Measurements from ENCODE around the gene CRTAC1.

CRTAC1 gene

DNA sequence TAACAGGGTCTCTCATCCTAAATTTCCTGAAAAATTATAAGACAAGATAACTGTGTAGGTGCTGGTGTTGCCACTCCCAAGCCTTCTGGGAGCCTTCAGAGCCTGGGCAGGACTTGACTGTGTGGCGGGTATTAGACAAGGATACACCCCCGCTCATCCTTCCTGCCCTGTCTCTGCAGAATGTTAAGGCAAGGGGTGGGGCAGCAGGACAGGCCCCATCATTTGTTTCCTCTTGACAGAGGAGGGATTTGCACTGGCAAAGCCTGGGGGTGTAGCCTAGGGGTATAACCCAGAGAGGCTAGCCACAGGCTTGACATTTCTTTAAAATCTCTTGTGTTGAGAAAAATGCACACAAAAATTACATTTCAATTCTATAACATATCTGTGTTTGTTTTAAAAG, 117.2 kb downstream of the CRTAC1 start:
- in situ Hi-C loops (cut with MboI; ENCODE audit: low pct_unique_long_range_greater_than_20kb, low sequenced_read_pairs, unreplicated experiment): loop anchor here (10.0 to 25.0 kb wide), 2 partner anchors 132 to 399 kb away; no protein-coding TSS in a partner anchor
- DNase-seq (ENCODE audit: low spot score): no peak
- TF ChIP-seq, protein P1, sequence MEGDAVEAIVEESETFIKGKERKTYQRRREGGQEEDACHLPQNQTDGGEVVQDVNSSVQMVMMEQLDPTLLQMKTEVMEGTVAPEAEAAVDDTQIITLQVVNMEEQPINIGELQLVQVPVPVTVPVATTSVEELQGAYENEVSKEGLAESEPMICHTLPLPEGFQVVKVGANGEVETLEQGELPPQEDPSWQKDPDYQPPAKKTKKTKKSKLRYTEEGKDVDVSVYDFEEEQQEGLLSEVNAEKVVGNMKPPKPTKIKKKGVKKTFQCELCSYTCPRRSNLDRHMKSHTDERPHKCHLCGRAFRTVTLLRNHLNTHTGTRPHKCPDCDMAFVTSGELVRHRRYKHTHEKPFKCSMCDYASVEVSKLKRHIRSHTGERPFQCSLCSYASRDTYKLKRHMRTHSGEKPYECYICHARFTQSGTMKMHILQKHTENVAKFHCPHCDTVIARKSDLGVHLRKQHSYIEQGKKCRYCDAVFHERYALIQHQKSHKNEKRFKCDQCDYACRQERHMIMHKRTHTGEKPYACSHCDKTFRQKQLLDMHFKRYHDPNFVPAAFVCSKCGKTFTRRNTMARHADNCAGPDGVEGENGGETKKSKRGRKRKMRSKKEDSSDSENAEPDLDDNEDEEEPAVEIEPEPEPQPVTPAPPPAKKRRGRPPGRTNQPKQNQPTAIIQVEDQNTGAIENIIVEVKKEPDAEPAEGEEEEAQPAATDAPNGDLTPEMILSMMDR (IDR thresholded peaks at IDR 0.05; ENCODE audit: extremely low read depth, insufficient read depth, missing control alignments): no peak

DNA sequence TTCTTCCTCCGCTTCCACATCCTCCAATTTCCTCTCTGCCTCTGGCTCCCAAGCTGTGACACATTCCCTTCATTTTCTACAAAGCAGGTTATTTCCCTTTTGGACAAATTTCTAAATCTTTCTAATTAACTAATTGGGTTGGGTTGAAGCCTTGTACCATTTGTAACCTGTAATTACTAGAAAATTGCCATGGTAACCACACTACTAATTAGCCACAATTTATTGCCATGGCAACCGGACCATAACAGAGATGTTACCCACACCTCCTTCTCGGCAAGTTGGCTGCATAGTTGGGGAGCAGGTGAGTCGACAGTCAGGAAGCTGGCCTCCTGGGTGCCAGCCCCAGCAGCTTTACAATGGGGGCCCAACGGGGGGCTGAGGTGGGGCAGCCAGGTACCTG, 119.2 kb downstream of the CRTAC1 start:
- in situ Hi-C loops (cut with MboI; ENCODE audit: low pct_unique_long_range_greater_than_20kb, low sequenced_read_pairs, unreplicated experiment): loop anchor here (10.0 to 25.0 kb wide), 2 partner anchors 134 to 401 kb away; no protein-coding TSS in a partner anchor

DNA sequence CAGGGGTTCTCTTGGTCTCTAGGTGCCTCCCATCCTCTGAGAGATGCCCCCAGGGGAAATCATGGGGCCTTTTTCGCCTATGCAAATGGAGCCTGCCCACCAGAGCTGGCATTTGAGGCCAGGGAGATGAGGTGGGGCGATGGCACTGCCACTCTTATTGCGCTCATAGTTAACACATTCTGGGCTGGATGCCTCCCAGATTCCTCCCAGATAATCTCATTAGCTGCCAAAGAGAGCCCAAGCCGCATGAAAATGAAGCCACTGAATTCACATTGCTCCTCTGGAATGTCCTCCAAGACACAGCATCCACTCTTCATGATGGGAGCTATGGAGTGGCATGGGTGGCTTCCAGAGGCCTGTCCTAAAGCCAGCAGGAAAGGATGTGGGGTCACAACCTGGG, 119.8 kb downstream of the CRTAC1 start:
- TF ChIP-seq, protein P1 (IDR thresholded peaks at IDR 0.05; ENCODE audit: extremely low read depth, insufficient read depth, missing control alignments): no peak
- no peak for DNase-seq (ENCODE audit: low spot score)
- in situ Hi-C loops (cut with MboI; ENCODE audit: low pct_unique_long_range_greater_than_20kb, low sequenced_read_pairs, unreplicated experiment): loop anchor here (10.0 to 25.0 kb wide), 2 partner anchors 134 to 402 kb away; no protein-coding TSS in a partner anchor

More for the DNA sequence above, 119.2 kb downstream of the CRTAC1 start:
- TF ChIP-seq, protein P1 (IDR thresholded peaks at IDR 0.05; ENCODE audit: extremely low read depth, insufficient read depth, missing control alignments): no peak
- DNase-seq (ENCODE audit: low spot score): no peak

DNA sequence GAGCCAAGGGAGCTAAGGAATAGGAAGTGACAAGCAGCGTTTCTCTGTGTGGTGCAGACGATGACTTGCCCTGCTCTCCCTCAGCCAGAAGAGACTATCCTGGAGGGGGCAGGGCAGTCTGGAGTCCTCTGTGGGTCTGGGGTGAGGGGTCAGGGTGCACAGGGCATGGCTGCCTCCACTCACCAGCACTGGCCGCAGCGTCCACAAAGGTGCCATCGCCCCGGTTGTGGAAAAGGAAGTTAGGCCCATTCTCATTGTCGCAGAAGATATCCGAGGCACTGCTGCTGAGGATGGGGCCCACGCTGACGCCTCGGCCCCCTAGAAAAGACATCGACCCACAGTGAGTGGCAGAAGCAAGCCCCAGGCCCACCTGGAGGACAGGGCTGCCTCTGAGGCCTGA, 122.6 kb downstream of the CRTAC1 start:
- TF ChIP-seq, protein P1 (IDR thresholded peaks at IDR 0.05; ENCODE audit: extremely low read depth, insufficient read depth, missing control alignments): no peak
- no peak for DNase-seq (ENCODE audit: low spot score)
- in situ Hi-C loops (cut with MboI; ENCODE audit: low pct_unique_long_range_greater_than_20kb, low sequenced_read_pairs, unreplicated experiment): loop anchor here (25.0 kb wide), 1 partner anchor 404 kb away; no protein-coding TSS in a partner anchor

DNA sequence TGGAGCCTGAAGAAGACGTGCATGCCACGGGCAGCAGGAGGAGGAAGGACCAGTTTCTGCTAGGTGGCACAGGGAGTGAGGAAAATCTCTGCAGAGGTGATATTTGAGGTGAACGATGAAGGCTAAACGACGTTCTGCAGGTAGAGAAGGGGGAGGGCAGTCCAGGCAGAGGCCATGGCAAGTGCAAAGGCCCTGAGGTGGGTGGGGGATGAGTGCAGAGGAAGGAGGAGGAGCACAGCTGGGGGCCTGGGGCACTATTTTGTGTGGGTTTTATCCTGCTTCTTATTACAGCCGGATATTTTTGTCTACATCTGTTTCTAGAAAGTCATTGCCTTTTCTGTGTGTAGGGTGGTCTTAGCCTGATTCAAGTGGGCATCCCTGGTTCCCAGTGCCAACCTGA, 123.2 kb downstream of the CRTAC1 start:
- TF ChIP-seq, protein P1 (IDR thresholded peaks at IDR 0.05; ENCODE audit: extremely low read depth, insufficient read depth, missing control alignments): no peak
- in situ Hi-C loops (cut with MboI; ENCODE audit: low pct_unique_long_range_greater_than_20kb, low sequenced_read_pairs, unreplicated experiment): loop anchor here (25.0 kb wide), 1 partner anchor 405 kb away; no protein-coding TSS in a partner anchor
- no peak for DNase-seq (ENCODE audit: low spot score)

DNA sequence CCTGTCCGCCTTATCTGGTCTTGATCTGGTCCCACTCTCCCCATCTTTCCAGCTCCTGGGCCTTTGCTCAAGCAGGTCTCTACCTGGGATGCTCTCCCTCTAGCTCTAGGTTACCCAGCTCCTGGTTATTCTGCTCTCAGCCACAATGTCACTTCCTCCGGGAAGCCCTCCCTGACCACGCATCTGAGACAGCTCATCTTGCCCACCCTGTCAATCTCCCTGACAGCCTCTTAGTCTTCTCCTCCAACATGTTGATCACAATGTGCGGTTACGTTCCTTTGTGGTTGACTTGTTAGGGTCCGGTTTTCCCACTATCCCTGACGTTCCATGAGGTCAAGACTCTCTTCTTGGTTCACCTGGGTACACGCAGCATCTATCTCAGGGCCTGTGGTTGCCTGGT, 125.1 kb downstream of the CRTAC1 start:
- no peak for DNase-seq (ENCODE audit: low spot score)
- TF ChIP-seq, protein P1 (IDR thresholded peaks at IDR 0.05; ENCODE audit: extremely low read depth, insufficient read depth, missing control alignments): no peak
- in situ Hi-C loops (cut with MboI; ENCODE audit: low pct_unique_long_range_greater_than_20kb, low sequenced_read_pairs, unreplicated experiment): loop anchor here (25.0 kb wide), 1 partner anchor 407 kb away; no protein-coding TSS in a partner anchor
